Measurements from ENCODE around the gene GAN.

DNA sequence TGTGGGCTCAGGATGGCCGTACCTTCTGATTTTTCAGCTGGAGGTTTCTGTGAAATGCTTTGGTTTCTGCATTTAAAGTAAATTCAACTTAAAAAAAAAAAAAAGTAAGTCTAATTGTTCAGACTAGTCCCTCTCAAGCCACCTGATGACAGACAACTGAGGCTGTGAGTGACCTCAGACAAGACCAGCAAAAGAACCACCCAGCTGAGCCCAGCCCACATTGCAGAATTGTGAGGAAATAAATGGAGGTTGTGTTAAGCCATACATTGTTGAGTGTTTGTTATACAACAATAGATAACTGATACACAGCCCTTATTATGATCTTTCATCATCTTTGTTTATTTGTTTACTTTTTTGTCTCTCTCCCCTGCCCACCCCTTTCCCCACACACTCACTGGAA, 85.1 kb downstream of the GAN start:
- TF ChIP-seq POLR2AphosphoS5 (IDR thresholded peaks at IDR 0.05) (no peak), POLR2A (IDR thresholded peaks at IDR 0.05; ENCODE audit: low read depth) (no peak)
- TF ChIP-seq, protein P1, sequence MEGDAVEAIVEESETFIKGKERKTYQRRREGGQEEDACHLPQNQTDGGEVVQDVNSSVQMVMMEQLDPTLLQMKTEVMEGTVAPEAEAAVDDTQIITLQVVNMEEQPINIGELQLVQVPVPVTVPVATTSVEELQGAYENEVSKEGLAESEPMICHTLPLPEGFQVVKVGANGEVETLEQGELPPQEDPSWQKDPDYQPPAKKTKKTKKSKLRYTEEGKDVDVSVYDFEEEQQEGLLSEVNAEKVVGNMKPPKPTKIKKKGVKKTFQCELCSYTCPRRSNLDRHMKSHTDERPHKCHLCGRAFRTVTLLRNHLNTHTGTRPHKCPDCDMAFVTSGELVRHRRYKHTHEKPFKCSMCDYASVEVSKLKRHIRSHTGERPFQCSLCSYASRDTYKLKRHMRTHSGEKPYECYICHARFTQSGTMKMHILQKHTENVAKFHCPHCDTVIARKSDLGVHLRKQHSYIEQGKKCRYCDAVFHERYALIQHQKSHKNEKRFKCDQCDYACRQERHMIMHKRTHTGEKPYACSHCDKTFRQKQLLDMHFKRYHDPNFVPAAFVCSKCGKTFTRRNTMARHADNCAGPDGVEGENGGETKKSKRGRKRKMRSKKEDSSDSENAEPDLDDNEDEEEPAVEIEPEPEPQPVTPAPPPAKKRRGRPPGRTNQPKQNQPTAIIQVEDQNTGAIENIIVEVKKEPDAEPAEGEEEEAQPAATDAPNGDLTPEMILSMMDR (IDR thresholded peaks at IDR 0.05), result no peak

Data from esophagus muscularis mucosa (tissue), 3 donors.